ENCODE data around the gene AUP1. TPM values are rescaled to one million over a fixed set of nuclear protein-coding genes. Genes with fewer than 3 reads are reported as not detected.
A peak's percentile ranks its signal among the peaks of the same experiment; 100 is the strongest.

The AUP1 gene
- polyA plus RNA-seq, 3 donors = 130 to 385 (median 149) TPM

- H3K4me3 ChIP-seq (replicated peaks in 1 of 3; ENCODE audit: low read depth in 2 of 3, low read length in 3 of 3) = peak overlapping the region in 1 of 3 experiments; percentile 85
- peak overlapping the region; percentile 88 for H3K4me2 ChIP-seq (replicated peaks; ENCODE audit: extremely low read depth, low read length, poor library complexity, severe bottlenecking)
Measured at GRCh38 chr2:74501335-74502071, 28.0 kb downstream of the AUP1 start.

GRCh38 chr2:74500578-74500946 lies 28.9 kb downstream of the AUP1 start:
- Mint-ChIP-seq H3K4me1 (peaks cover 62% of the 10 kb centered on the region), H3K36me3 (peaks cover 36 to 48% of the 10 kb centered on the region in 2 donors), H3K27me3 (ENCODE audit: low read depth in 3 of 3) (peaks cover 62 to 77% (median 64%) of the 10 kb centered on the region in 3 donors), H3K27ac (peak overlapping the region in 1 of 7 donors; percentile 18), H3K4me3 (peak overlapping the region in 1 of 2 donors; percentile 96), H3K9me3 (peaks cover 0 to 27% (median 4%) of the 10 kb centered on the region in 7 donors)
- no peak overlapping the region for H2AFZ ChIP-seq (ENCODE audit: insufficient read depth, low read depth, low read length, poor library complexity, severe bottlenecking)
- peaks cover 51 to 66% of the 10 kb centered on the region in 2 donors for H3K27me3 ChIP-seq (ENCODE audit: control insufficient read depth in 2 of 2, insufficient read depth in 2 of 2, low read length in 2 of 2)
- intact Hi-C loops (cut with micrococcal nuclease) = no loop called here
- peaks cover 59 to 65% of the 10 kb centered on the region in 2 donors for H3K4me1 ChIP-seq (ENCODE audit: control insufficient read depth in 1 of 2, insufficient read depth in 2 of 2, low read length in 2 of 2)
- no peak overlapping the region for H3K4me2 ChIP-seq (replicated peaks; ENCODE audit: extremely low read depth, low read length, poor library complexity, severe bottlenecking)
- no peak for DNase-seq
- H3K79me2 ChIP-seq (ENCODE audit: insufficient read depth, low read length) = peaks cover 14% of the 10 kb centered on the region
- no peaks in the 10 kb centered on the region for H3K36me3 ChIP-seq (replicated peaks in 1 of 2; ENCODE audit: control insufficient read depth in 1 of 2, insufficient read depth in 2 of 2, low read length in 2 of 2)
- TF ChIP-seq CTCF (IDR thresholded peaks at IDR 0.05) = no peak
- H3K9ac ChIP-seq (ENCODE audit: insufficient read depth, low read length, poor library complexity, severe bottlenecking) = no peak overlapping the region
- no peak overlapping the region for H3K4me3 ChIP-seq (replicated peaks in 1 of 3; ENCODE audit: low read depth in 2 of 3, low read length in 3 of 3)
- H4K20me1 ChIP-seq (ENCODE audit: insufficient read depth, low read length) = no peaks in the 10 kb centered on the region
- peaks cover 0 to 20% of the 10 kb centered on the region in 2 donors for H3K9me3 ChIP-seq (replicated peaks in 1 of 2; ENCODE audit: control insufficient read depth in 1 of 2, insufficient read depth in 1 of 2, low read length in 2 of 2)
- no peak overlapping the region for H3K27ac ChIP-seq (ENCODE audit: low read depth in 1 of 2, low read length in 2 of 2)

More at GRCh38 chr2:74501335-74502071, 28.0 kb downstream of the AUP1 start:
- Mint-ChIP-seq H3K4me3 (peak overlapping the region; percentile 88 to 96), H3K36me3 (peaks cover 40 to 44% of the 10 kb centered on the region in 2 donors), H3K9me3 (peaks cover 0 to 27% (median 4%) of the 10 kb centered on the region in 7 donors), H3K27ac (peak overlapping the region in 1 of 7 donors; percentile 34), H3K27me3 (ENCODE audit: low read depth in 3 of 3) (peaks cover 57 to 71% (median 58%) of the 10 kb centered on the region in 3 donors), H3K4me1 (peaks cover 71% of the 10 kb centered on the region)
- peaks cover 51 to 60% of the 10 kb centered on the region in 2 donors for H3K27me3 ChIP-seq (ENCODE audit: control insufficient read depth in 2 of 2, insufficient read depth in 2 of 2, low read length in 2 of 2)
- WGBS (ENCODE audit: insufficient coverage) = 77% methylated on average over 9 of the region's 18 CpGs
- no peak for DNase-seq
- peaks cover 21% of the 10 kb centered on the region for H3K79me2 ChIP-seq (ENCODE audit: insufficient read depth, low read length)
- peaks cover 69 to 74% of the 10 kb centered on the region in 2 donors for H3K4me1 ChIP-seq (ENCODE audit: control insufficient read depth in 1 of 2, insufficient read depth in 2 of 2, low read length in 2 of 2)
- intact Hi-C loops (cut with micrococcal nuclease) = no loop called here
- no peak for TF ChIP-seq CTCF (IDR thresholded peaks at IDR 0.05)
- H3K36me3 ChIP-seq (replicated peaks in 1 of 2; ENCODE audit: control insufficient read depth in 1 of 2, insufficient read depth in 2 of 2, low read length in 2 of 2) = no peaks in the 10 kb centered on the region
- peaks cover 0 to 20% of the 10 kb centered on the region in 2 donors for H3K9me3 ChIP-seq (replicated peaks in 1 of 2; ENCODE audit: control insufficient read depth in 1 of 2, insufficient read depth in 1 of 2, low read length in 2 of 2)
- no peak overlapping the region for H3K27ac ChIP-seq (ENCODE audit: low read depth in 1 of 2, low read length in 2 of 2)
- peak overlapping the region; percentile 75 for H3K9ac ChIP-seq (ENCODE audit: insufficient read depth, low read length, poor library complexity, severe bottlenecking)
- H2AFZ ChIP-seq (ENCODE audit: insufficient read depth, low read depth, low read length, poor library complexity, severe bottlenecking) = no peak overlapping the region
- H4K20me1 ChIP-seq (ENCODE audit: insufficient read depth, low read length) = no peaks in the 10 kb centered on the region
